Neural cell (in vitro differentiated cells): ENCODE results near the gene SETD6. TPM values are rescaled to one million over a fixed set of nuclear protein-coding genes. Genes with fewer than 3 reads are reported as not detected.

Source experiments
- H2AFZ ChIP-seq: fragments of 200-600, 300-800 bp; sonication (generic), shearing (Covaris generic); 2 replicates; pipeline ENCODE4 v1.6.0; 2014; ENCODE audit warnings: low read depth, mild to moderate bottlenecking, antibody characterized with exemption, low read length, moderate library complexity
- H3F3A ChIP-seq: fragments of 200-600 bp; shearing (Covaris generic); 2 replicates; pipeline ENCODE4 v1.6.1; 2016; ENCODE audit warnings: mild to moderate bottlenecking, moderate library complexity, mixed read lengths, antibody characterized with exemption, low read length; ENCODE audit not compliant: insufficient read depth, poor library complexity, severe bottlenecking
- H3K27ac ChIP-seq: fragments of 200-600, 300-800 bp; sonication (generic), shearing (Covaris generic); 2 replicates; pipeline ENCODE4 v1.5.1; 2014; ENCODE audit warnings: mild to moderate bottlenecking, low read length, moderate library complexity
- H3K27me3 ChIP-seq: fragments of 300-800, 200-600 bp; sonication (generic), shearing (Covaris generic); 2 replicates; pipeline ENCODE4 v1.6.0; 2014; ENCODE audit warnings: mild to moderate bottlenecking, low read depth, low read length, moderate library complexity; ENCODE audit not compliant: insufficient read depth
- H3K36me3 ChIP-seq: fragments of 300-800, 200-600 bp; sonication (generic), shearing (Covaris generic); 2 replicates; pipeline ENCODE4 v1.5.1; 2014; ENCODE audit warnings: mild to moderate bottlenecking, antibody characterized with exemption, low read length, moderate library complexity; ENCODE audit not compliant: insufficient read depth
- H3K4me2 ChIP-seq: fragments of 300-800, 200-600 bp; sonication (generic), shearing (Covaris generic); 2 replicates; pipeline ENCODE4 v1.6.0; 2014; ENCODE audit warnings: mild to moderate bottlenecking, low read length
- H3K4me3 ChIP-seq: fragments of 300-800, 200-600 bp; sonication (generic), shearing (Covaris generic); 2 replicates; pipeline ENCODE4 v1.5.1; 2014; ENCODE audit warnings: mild to moderate bottlenecking, low read length, moderate library complexity
- H3K79me2 ChIP-seq: fragments of 200-600 bp; shearing (Covaris generic); replicated peaks from 2 replicates; pipeline ENCODE4 v1.6.0; 2014; ENCODE audit warnings: mild to moderate bottlenecking, low read length, moderate library complexity; ENCODE audit not compliant: insufficient read depth
- H3K9ac ChIP-seq: fragments of 300-800, 200-600 bp; sonication (generic), shearing (Covaris generic); 2 replicates; pipeline ENCODE4 v1.6.1; 2016; ENCODE audit warnings: mild to moderate bottlenecking, low read length, mixed read lengths
- H3K9me2 ChIP-seq: fragments of 200-600 bp; shearing (Covaris generic); 2 replicates; pipeline ENCODE4 v1.6.1; 2016; ENCODE audit warnings: mild to moderate bottlenecking, low read length, mixed read lengths; ENCODE audit not compliant: insufficient read depth
- H3K9me3 ChIP-seq: fragments of 200-600, 300-800 bp; sonication (generic), shearing (Covaris generic); 2 replicates; pipeline ENCODE4 v1.6.1; 2016; ENCODE audit warnings: mild to moderate bottlenecking, mixed run types, low read length, moderate library complexity, mixed read lengths
- H4K20me1 ChIP-seq: fragments of 200-600 bp; shearing (Covaris generic); 2 replicates; pipeline ENCODE4 v1.6.1; 2016; ENCODE audit warnings: mild to moderate bottlenecking, mixed run types; ENCODE audit not compliant: insufficient read depth
- EP300 ChIP-seq: fragments of 450-650 bp; conservative IDR thresholded peaks from 2 replicates; pipeline ENCODE4 v1.6.1; 2014; ENCODE audit warnings: antibody characterized with exemption, mild to moderate bottlenecking, moderate library complexity; ENCODE audit not compliant: poor library complexity, severe bottlenecking
- EZH2 ChIP-seq: fragments of 200-600, 300-800 bp; shearing (Covaris generic), sonication (generic); IDR thresholded peaks from 2 replicates; pipeline ENCODE4 v1.6.1; 2014; ENCODE audit warnings: antibody characterized with exemption, low read length, borderline replicate concordance, mild to moderate bottlenecking; ENCODE audit not compliant: insufficient read depth, poor library complexity, severe bottlenecking
- MXI1 ChIP-seq: fragments of 450-650 bp; conservative IDR thresholded peaks from 2 replicates; pipeline ENCODE4 v1.6.1; 2014; ENCODE audit warnings: antibody characterized with exemption, mild to moderate bottlenecking; ENCODE audit not compliant: poor library complexity, severe bottlenecking
- POLR2AphosphoS5 ChIP-seq: IDR thresholded peaks from 2 replicates; pipeline ENCODE4 v1.6.1; 2012
- RAD21 ChIP-seq: fragments of 450-650 bp; conservative IDR thresholded peaks from 2 replicates; pipeline ENCODE4 v1.6.1; 2014; ENCODE audit warnings: antibody characterized with exemption, mild to moderate bottlenecking, moderate library complexity
- SMC3 ChIP-seq: fragments of 450-650 bp; conservative IDR thresholded peaks from 2 replicates; pipeline ENCODE4 v1.6.1; 2014; ENCODE audit warnings: antibody characterized with exemption, mild to moderate bottlenecking, moderate library complexity; ENCODE audit not compliant: poor library complexity
- TAF1 ChIP-seq: IDR thresholded peaks from 2 replicates; pipeline ENCODE4 v1.6.1; 2012; ENCODE audit warnings: low read depth
- polyA plus RNA-seq: library from polyadenylated mRNA; depleted of rRNA; stranded (reverse); fragments of >200 nt; gene quantifications from 2 replicates; pipeline ENCODE4 v1.2.3, GENCODE V29; 2014
- TF ChIP-seq, protein P1 (sequence below): IDR thresholded peaks from 2 replicates; pipeline ENCODE4 v1.6.1; 2012; ENCODE audit warnings: borderline replicate concordance
- TF ChIP-seq, protein P2 (sequence below): fragments of 450-650 bp; IDR thresholded peaks from 2 replicates; pipeline ENCODE4 v1.5.1; 2014; ENCODE audit warnings: antibody characterized with exemption, mild to moderate bottlenecking, moderate library complexity; ENCODE audit not compliant: poor library complexity, severe bottlenecking

Gene SETD6
- polyA plus RNA-seq, 1 donor from 2014 or later, result 61.2 TPM

DNA sequence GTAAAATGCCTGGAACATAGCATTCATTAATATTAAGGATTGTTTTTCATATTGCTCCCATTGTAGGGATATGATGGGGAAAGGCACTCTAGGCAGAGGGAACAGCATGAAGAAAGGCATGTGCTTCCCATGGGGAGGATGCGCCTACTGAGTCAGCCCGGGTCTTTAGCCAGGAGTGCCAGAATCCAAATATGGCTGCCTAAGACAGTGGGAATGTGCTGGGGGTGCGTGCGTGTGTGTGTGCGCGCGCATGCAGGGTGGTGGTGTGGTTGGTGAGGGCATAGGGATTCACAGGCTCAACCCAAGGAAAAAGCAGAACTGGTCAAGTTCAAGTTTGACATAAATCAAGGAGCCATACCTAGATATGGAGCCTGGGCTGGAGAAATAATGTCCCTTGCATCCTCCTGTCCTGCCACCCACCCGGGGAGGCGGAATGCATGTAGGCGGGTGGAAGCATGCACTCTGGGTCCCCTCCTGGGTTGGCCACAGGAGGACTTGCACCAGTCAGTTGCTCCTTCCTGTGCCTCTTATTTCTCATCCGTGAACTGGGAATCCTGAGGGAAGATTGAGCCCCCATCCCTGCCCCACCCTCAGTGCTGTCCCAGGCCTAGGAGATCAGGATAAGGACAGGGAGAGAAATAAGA, 34.0 kb upstream of the SETD6 start:
- Histone ChIP-seq H3K36me3 (no peaks in the 10 kb centered on the region), H2AFZ (no peak overlapping the region), H3K4me3 (no peak overlapping the region), H4K20me1 (no peaks in the 10 kb centered on the region), H3K4me2 (no peak overlapping the region), H3K9me2 (no peaks in the 10 kb centered on the region), H3K27me3 (no peaks in the 10 kb centered on the region), H3K27ac (no peak overlapping the region), H3F3A (no peaks in the 10 kb centered on the region), H3K79me2 (no peaks in the 10 kb centered on the region), H3K9me3 (no peaks in the 10 kb centered on the region), H3K9ac (no peak overlapping the region)
- TF ChIP-seq, protein P1, sequence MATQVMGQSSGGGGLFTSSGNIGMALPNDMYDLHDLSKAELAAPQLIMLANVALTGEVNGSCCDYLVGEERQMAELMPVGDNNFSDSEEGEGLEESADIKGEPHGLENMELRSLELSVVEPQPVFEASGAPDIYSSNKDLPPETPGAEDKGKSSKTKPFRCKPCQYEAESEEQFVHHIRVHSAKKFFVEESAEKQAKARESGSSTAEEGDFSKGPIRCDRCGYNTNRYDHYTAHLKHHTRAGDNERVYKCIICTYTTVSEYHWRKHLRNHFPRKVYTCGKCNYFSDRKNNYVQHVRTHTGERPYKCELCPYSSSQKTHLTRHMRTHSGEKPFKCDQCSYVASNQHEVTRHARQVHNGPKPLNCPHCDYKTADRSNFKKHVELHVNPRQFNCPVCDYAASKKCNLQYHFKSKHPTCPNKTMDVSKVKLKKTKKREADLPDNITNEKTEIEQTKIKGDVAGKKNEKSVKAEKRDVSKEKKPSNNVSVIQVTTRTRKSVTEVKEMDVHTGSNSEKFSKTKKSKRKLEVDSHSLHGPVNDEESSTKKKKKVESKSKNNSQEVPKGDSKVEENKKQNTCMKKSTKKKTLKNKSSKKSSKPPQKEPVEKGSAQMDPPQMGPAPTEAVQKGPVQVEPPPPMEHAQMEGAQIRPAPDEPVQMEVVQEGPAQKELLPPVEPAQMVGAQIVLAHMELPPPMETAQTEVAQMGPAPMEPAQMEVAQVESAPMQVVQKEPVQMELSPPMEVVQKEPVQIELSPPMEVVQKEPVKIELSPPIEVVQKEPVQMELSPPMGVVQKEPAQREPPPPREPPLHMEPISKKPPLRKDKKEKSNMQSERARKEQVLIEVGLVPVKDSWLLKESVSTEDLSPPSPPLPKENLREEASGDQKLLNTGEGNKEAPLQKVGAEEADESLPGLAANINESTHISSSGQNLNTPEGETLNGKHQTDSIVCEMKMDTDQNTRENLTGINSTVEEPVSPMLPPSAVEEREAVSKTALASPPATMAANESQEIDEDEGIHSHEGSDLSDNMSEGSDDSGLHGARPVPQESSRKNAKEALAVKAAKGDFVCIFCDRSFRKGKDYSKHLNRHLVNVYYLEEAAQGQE, result no peak
- TF ChIP-seq, protein P2, sequence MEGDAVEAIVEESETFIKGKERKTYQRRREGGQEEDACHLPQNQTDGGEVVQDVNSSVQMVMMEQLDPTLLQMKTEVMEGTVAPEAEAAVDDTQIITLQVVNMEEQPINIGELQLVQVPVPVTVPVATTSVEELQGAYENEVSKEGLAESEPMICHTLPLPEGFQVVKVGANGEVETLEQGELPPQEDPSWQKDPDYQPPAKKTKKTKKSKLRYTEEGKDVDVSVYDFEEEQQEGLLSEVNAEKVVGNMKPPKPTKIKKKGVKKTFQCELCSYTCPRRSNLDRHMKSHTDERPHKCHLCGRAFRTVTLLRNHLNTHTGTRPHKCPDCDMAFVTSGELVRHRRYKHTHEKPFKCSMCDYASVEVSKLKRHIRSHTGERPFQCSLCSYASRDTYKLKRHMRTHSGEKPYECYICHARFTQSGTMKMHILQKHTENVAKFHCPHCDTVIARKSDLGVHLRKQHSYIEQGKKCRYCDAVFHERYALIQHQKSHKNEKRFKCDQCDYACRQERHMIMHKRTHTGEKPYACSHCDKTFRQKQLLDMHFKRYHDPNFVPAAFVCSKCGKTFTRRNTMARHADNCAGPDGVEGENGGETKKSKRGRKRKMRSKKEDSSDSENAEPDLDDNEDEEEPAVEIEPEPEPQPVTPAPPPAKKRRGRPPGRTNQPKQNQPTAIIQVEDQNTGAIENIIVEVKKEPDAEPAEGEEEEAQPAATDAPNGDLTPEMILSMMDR, result no peak
- TF ChIP-seq SMC3 (no peak), EZH2 (no peak), POLR2AphosphoS5 (no peak), EP300 (no peak), MXI1 (no peak), RAD21 (no peak), TAF1 (no peak)

DNA sequence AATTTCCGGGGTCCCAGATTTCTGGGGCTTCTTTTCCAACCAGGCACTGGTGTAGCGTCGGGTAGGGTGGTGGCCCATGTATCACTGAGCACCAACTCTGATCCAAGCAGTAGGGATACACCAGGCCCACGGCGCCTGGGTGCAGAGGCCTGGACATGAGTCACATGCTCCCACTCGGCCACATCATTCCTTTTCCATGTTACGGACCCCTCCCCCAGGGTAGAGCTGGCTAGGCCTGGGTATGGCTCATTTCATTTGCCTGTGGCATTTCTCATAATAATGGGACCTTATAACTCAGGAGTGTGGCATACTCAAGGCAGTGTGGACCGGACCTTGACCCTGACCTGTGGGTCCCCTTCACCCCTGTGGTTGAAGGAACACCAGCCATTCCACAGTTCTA, 33.4 kb upstream of the SETD6 start:
- Histone ChIP-seq H3K9me3 (no peaks in the 10 kb centered on the region), H3K4me3 (no peak overlapping the region), H3K27me3 (no peaks in the 10 kb centered on the region), H3K27ac (no peak overlapping the region), H4K20me1 (no peaks in the 10 kb centered on the region), H3K36me3 (no peaks in the 10 kb centered on the region), H3F3A (no peaks in the 10 kb centered on the region), H3K9me2 (no peaks in the 10 kb centered on the region), H2AFZ (no peak overlapping the region), H3K4me2 (no peak overlapping the region), H3K79me2 (no peaks in the 10 kb centered on the region), H3K9ac (no peak overlapping the region)
- TF ChIP-seq TAF1 (no peak), EZH2 (no peak), RAD21 (no peak), MXI1 (no peak), EP300 (no peak), SMC3 (no peak), POLR2AphosphoS5 (no peak)
- TF ChIP-seq, protein P1, result no peak
- TF ChIP-seq, protein P2, result no peak
